Subcutaneous abdominal adipose tissue (tissue), 5 donors: ENCODE data around the gene VSIR.

Source experiments
- H3K27ac ChIP-seq: one replicate; pipeline ENCODE4 v1.7.0; 2013; ENCODE audit warnings: low read depth, mild to moderate bottlenecking, inconsistent platforms, low read length, moderate library complexity
- H3K27me3 ChIP-seq, 5 donors: one replicate each; pipeline ENCODE4 v1.7.0; 2013; ENCODE audit warnings: low read length in 5 of 5, inconsistent platforms in 1 of 5; ENCODE audit not compliant: control insufficient read depth in 5 of 5, insufficient read depth in 4 of 5
- H3K36me3 ChIP-seq, 5 donors: one replicate each; pipeline ENCODE4 v1.7.0; 2013; ENCODE audit warnings: low read length in 5 of 5; ENCODE audit not compliant: control insufficient read depth in 5 of 5, insufficient read depth in 5 of 5
- H3K4me1 ChIP-seq, 5 donors: one replicate each; pipeline ENCODE4 v1.7.0; 2013; ENCODE audit warnings: low read length in 5 of 5, mild to moderate bottlenecking in 3 of 5, moderate library complexity in 1 of 5; ENCODE audit not compliant: control insufficient read depth in 5 of 5, insufficient read depth in 5 of 5
- H3K4me3 ChIP-seq, 5 donors: one replicate each; pipeline ENCODE4 v1.7.0; 2013; ENCODE audit warnings: low read length in 5 of 5, low read depth in 1 of 5
- H3K9ac ChIP-seq, 5 donors: one replicate each; pipeline ENCODE4 v1.7.0; 2013; ENCODE audit warnings: low read length in 5 of 5, mild to moderate bottlenecking in 4 of 5, moderate library complexity in 3 of 5
- H3K9me3 ChIP-seq, 5 donors: one replicate each; pipeline ENCODE4 v1.7.0; 2013; ENCODE audit warnings: low read length in 5 of 5; ENCODE audit not compliant: control insufficient read depth in 5 of 5
- donor health status: healthy.
- donor health status: healthy.
- donor health status: healthy.
- donor health status: healthy.
- donor health status: healthy.

The VSIR gene

GRCh38 chr10:71806704-71807556, 33.6 kb upstream of the VSIR start:
- Histone ChIP-seq H3K9ac (no peak overlapping the region), H3K27me3 (peaks cover 0 to 4% (median 0%) of the 10 kb centered on the region in 5 donors), H3K4me3 (no peak overlapping the region), H3K36me3 (peaks cover 0 to 3% (median 0%) of the 10 kb centered on the region in 5 donors), H3K4me1 (peaks cover 0 to 21% (median under 1%) of the 10 kb centered on the region in 5 donors), H3K9me3 (no peaks in the 10 kb centered on the region), H3K27ac (no peak overlapping the region)

GRCh38 chr10:71805776-71806703, 32.7 kb upstream of the VSIR start:
- no peaks in the 10 kb centered on the region for H3K9me3 ChIP-seq
- no peak overlapping the region for H3K4me3 ChIP-seq
- peaks cover 0 to 23% (median 4%) of the 10 kb centered on the region in 5 donors for H3K4me1 ChIP-seq
- H3K27me3 ChIP-seq: peaks cover 0 to 4% (median 0%) of the 10 kb centered on the region in 5 donors
- H3K27ac ChIP-seq: no peak overlapping the region
- H3K9ac ChIP-seq: no peak overlapping the region
- peaks cover 0 to 3% (median 0%) of the 10 kb centered on the region in 5 donors for H3K36me3 ChIP-seq

- Histone ChIP-seq H3K27me3 (peaks cover 0 to 4% (median 0%) of the 10 kb centered on the region in 5 donors), H3K9ac (no peak overlapping the region), H3K36me3 (no peaks in the 10 kb centered on the region), H3K27ac (no peak overlapping the region), H3K4me1 (peaks cover 0 to 23% (median 4%) of the 10 kb centered on the region in 5 donors), H3K9me3 (no peaks in the 10 kb centered on the region), H3K4me3 (no peak overlapping the region)
These were observed 30.8 kb upstream of the VSIR start for GRCh38 chr10:71804077-71804476.

- no peaks in the 10 kb centered on the region for H3K9me3 ChIP-seq
- H3K27ac ChIP-seq: no peak overlapping the region
- no peak overlapping the region for H3K9ac ChIP-seq
- H3K36me3 ChIP-seq: no peaks in the 10 kb centered on the region
- H3K27me3 ChIP-seq: peaks cover 0 to 4% (median 0%) of the 10 kb centered on the region in 5 donors
- no peak overlapping the region for H3K4me3 ChIP-seq
- H3K4me1 ChIP-seq: peaks cover 0 to 29% (median 4%) of the 10 kb centered on the region in 5 donors
These were observed 29.6 kb upstream of the VSIR start for GRCh38 chr10:71802715-71803488.

- H3K36me3 ChIP-seq: no peaks in the 10 kb centered on the region
- peaks cover 0 to 31% (median 4%) of the 10 kb centered on the region in 5 donors for H3K4me1 ChIP-seq
- H3K9ac ChIP-seq: no peak overlapping the region
- peaks cover 0 to 4% (median 0%) of the 10 kb centered on the region in 5 donors for H3K27me3 ChIP-seq
- no peaks in the 10 kb centered on the region for H3K9me3 ChIP-seq
- H3K4me3 ChIP-seq: no peak overlapping the region
- no peak overlapping the region for H3K27ac ChIP-seq
These were observed 28.9 kb upstream of the VSIR start for GRCh38 chr10:71802235-71802634.

GRCh38 chr10:71801361-71801760, 28.0 kb upstream of the VSIR start:
- peaks cover 0 to 4% (median 0%) of the 10 kb centered on the region in 5 donors for H3K27me3 ChIP-seq
- H3K9me3 ChIP-seq: no peaks in the 10 kb centered on the region
- H3K4me3 ChIP-seq: no peak overlapping the region
- no peak overlapping the region for H3K27ac ChIP-seq
- H3K9ac ChIP-seq: no peak overlapping the region
- no peaks in the 10 kb centered on the region for H3K36me3 ChIP-seq
- peaks cover 0 to 31% (median 4%) of the 10 kb centered on the region in 5 donors for H3K4me1 ChIP-seq

- Histone ChIP-seq H3K27ac (no peak overlapping the region), H3K4me1 (peaks cover 0 to 19% (median 4%) of the 10 kb centered on the region in 5 donors), H3K36me3 (no peaks in the 10 kb centered on the region), H3K9me3 (no peaks in the 10 kb centered on the region), H3K27me3 (no peaks in the 10 kb centered on the region), H3K4me3 (no peak overlapping the region), H3K9ac (no peak overlapping the region)
These were observed 26.5 kb upstream of the VSIR start for GRCh38 chr10:71799608-71800453.

GRCh38 chr10:71799112-71799511, 25.8 kb upstream of the VSIR start:
- H3K27me3 ChIP-seq: no peaks in the 10 kb centered on the region
- H3K27ac ChIP-seq: no peak overlapping the region

GRCh38 chr10:71798308-71798624, 24.9 kb upstream of the VSIR start:
- no peaks in the 10 kb centered on the region for H3K27me3 ChIP-seq
- H3K36me3 ChIP-seq: no peaks in the 10 kb centered on the region
- no peak overlapping the region for H3K27ac ChIP-seq
- no peak overlapping the region for H3K9ac ChIP-seq
- no peak overlapping the region for H3K4me3 ChIP-seq
- no peaks in the 10 kb centered on the region for H3K9me3 ChIP-seq
- peaks cover 0 to 15% (median 4%) of the 10 kb centered on the region in 5 donors for H3K4me1 ChIP-seq

More at GRCh38 chr10:71799112-71799511, 25.8 kb upstream of the VSIR start:
- Histone ChIP-seq H3K36me3 (no peaks in the 10 kb centered on the region), H3K4me1 (peaks cover 0 to 15% (median 4%) of the 10 kb centered on the region in 5 donors), H3K9ac (no peak overlapping the region), H3K4me3 (no peak overlapping the region), H3K9me3 (no peaks in the 10 kb centered on the region)
